OCI-LY1 (cell line): Measurements from ENCODE around the gene HNRNPM.

Experiments
- EZH2 ChIP-seq: fragments of 200-600 bp; sonication (generic), shearing (Covaris generic); IDR thresholded peaks from 2 replicates; pipeline ENCODE4 v1.8.0; 2017; ENCODE audit warnings: borderline replicate concordance, mixed run types, mild to moderate bottlenecking, antibody characterized with exemption, low read length, moderate library complexity, mixed read lengths
- TF ChIP-seq, protein P1 (sequence below): fragments of 200-600 bp; sonication (generic), shearing (Covaris generic); IDR thresholded peaks from 2 replicates; pipeline ENCODE4 v1.5.1; 2017; ENCODE audit warnings: mild to moderate bottlenecking, antibody characterized with exemption, low read length, moderate library complexity, mixed read lengths

DNA sequence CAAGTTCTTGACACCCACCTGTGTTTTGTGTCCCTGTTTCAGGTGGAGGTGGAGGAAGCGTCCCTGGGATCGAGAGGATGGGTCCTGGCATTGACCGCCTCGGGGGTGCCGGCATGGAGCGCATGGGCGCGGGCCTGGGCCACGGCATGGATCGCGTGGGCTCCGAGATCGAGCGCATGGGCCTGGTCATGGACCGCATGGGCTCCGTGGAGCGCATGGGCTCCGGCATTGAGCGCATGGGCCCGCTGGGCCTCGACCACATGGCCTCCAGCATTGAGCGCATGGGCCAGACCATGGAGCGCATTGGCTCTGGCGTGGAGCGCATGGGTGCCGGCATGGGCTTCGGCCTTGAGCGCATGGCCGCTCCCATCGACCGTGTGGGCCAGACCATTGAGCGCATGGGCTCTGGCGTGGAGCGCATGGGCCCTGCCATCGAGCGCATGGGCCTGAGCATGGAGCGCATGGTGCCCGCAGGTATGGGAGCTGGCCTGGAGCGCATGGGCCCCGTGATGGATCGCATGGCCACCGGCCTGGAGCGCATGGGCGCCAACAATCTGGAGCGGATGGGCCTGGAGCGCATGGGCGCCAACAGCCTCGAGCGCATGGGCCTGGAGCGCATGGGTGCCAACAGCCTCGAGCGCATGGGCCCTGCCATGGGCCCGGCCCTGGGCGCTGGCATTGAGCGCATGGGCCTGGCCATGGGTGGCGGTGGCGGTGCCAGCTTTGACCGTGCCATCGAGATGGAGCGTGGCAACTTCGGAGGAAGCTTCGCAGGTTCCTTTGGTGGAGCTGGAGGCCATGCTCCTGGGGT lies 41.0 kb downstream of the HNRNPM start:
- TF ChIP-seq, protein P1, sequence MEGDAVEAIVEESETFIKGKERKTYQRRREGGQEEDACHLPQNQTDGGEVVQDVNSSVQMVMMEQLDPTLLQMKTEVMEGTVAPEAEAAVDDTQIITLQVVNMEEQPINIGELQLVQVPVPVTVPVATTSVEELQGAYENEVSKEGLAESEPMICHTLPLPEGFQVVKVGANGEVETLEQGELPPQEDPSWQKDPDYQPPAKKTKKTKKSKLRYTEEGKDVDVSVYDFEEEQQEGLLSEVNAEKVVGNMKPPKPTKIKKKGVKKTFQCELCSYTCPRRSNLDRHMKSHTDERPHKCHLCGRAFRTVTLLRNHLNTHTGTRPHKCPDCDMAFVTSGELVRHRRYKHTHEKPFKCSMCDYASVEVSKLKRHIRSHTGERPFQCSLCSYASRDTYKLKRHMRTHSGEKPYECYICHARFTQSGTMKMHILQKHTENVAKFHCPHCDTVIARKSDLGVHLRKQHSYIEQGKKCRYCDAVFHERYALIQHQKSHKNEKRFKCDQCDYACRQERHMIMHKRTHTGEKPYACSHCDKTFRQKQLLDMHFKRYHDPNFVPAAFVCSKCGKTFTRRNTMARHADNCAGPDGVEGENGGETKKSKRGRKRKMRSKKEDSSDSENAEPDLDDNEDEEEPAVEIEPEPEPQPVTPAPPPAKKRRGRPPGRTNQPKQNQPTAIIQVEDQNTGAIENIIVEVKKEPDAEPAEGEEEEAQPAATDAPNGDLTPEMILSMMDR: no peak
- TF ChIP-seq EZH2: no peak
